Glutamatergic neuron (in vitro differentiated cells): Measurements from ENCODE around the gene HMX3. TPM values are rescaled to one million over a fixed set of nuclear protein-coding genes. Genes with fewer than 3 reads are reported as not detected.
A peak's percentile ranks its signal among the peaks of the same experiment; 100 is the strongest.

Source experiments
- DNase-seq: peaks from one replicate; pipeline ENCODE4 v3.0.0; 2022
- H3K27ac Mint-ChIP-seq: one replicate; pipeline ENCODE4 v1.8.0; 2020; ENCODE audit warnings: mild to moderate bottlenecking, mixed read lengths, inconsistent platforms; ENCODE audit not compliant: unreplicated experiment
- H3K27me3 Mint-ChIP-seq: one replicate; pipeline ENCODE4 v1.8.0; 2020; ENCODE audit warnings: mild to moderate bottlenecking, moderate library complexity, mixed read lengths, inconsistent platforms; ENCODE audit not compliant: unreplicated experiment
- H3K36me3 Mint-ChIP-seq: one replicate; pipeline ENCODE4 v1.8.0; 2020; ENCODE audit warnings: mild to moderate bottlenecking, mixed read lengths, inconsistent platforms; ENCODE audit not compliant: unreplicated experiment
- H3K4me1 Mint-ChIP-seq: one replicate; pipeline ENCODE4 v1.8.0; 2020; ENCODE audit warnings: mild to moderate bottlenecking, low read depth, mixed read lengths, inconsistent platforms; ENCODE audit not compliant: unreplicated experiment
- H3K4me3 Mint-ChIP-seq: one replicate; pipeline ENCODE4 v1.8.0; 2020; ENCODE audit warnings: mild to moderate bottlenecking, mixed read lengths, inconsistent platforms; ENCODE audit not compliant: unreplicated experiment
- H3K9me3 Mint-ChIP-seq: one replicate; pipeline ENCODE4 v1.8.0; 2020; ENCODE audit warnings: mild to moderate bottlenecking, moderate library complexity, mixed read lengths, inconsistent platforms; ENCODE audit not compliant: unreplicated experiment
- CTCF ChIP-seq: fragments of 200-600 bp; sonication (generic); IDR thresholded peaks from one replicate; pipeline ENCODE4 v1.5.0; 2021; ENCODE audit not compliant: partially characterized antibody, unreplicated experiment
- long read RNA-seq: library from polyadenylated mRNA; unstranded; transcript quantifications from one replicate; pipeline ENCODE4 v2.0.0, GENCODE V29; 2020; ENCODE audit not compliant: unreplicated experiment
- total RNA-seq: library from RNA; stranded (reverse); fragmentation: NEBNext Ultra II Directional; extraction: Animal tissue kit (Norgen Biotek cat#: 25700); gene quantifications from one replicate; pipeline ENCODE4 v1.2.1, GENCODE V29; 2021; ENCODE audit not compliant: unreplicated experiment

Gene HMX3
- total RNA-seq: not detected
- long read RNA-seq: 0 reads

GRCh38 chr10:123135415-123136141 lies at the start of gene HMX3:
HMX3 (plus strand) TSS chr10:123135970; CDS start chr10:123136051, 81 bp downstream.
- DNase-seq: peak; percentile 56
- Mint-ChIP-seq H3K4me3 (peak within 1 kb of the TSS; percentile 57), H3K9me3 (peaks cover 12% of the 10 kb centered on the region), H3K27me3 (peaks cover 38% of the 10 kb centered on the region), H3K36me3 (no peaks in the 10 kb centered on the region), H3K27ac (no peak within 1 kb of the TSS), H3K4me1 (peaks cover 6% of the 10 kb centered on the region)
- TF ChIP-seq CTCF: no peak

GRCh38 chr10:123086281-123086680 lies 49.5 kb upstream of the HMX3 start:
- H3K27ac Mint-ChIP-seq: no peak overlapping the region
- H3K4me3 Mint-ChIP-seq: no peak overlapping the region
- H3K27me3 Mint-ChIP-seq: peaks cover 2% of the 10 kb centered on the region
- peaks cover 6% of the 10 kb centered on the region for H3K36me3 Mint-ChIP-seq
- H3K4me1 Mint-ChIP-seq: no peaks in the 10 kb centered on the region
- no peak for TF ChIP-seq CTCF
- no peak for DNase-seq
- H3K9me3 Mint-ChIP-seq: peaks cover 2% of the 10 kb centered on the region

- Mint-ChIP-seq H3K4me3 (no peak overlapping the region), H3K4me1 (no peaks in the 10 kb centered on the region), H3K27me3 (peaks cover 2% of the 10 kb centered on the region), H3K9me3 (peaks cover 2% of the 10 kb centered on the region), H3K36me3 (peaks cover 6% of the 10 kb centered on the region), H3K27ac (no peak overlapping the region)
- no peak for DNase-seq
- no peak for TF ChIP-seq CTCF
These were observed 48.4 kb upstream of the HMX3 start for GRCh38 chr10:123087348-123087747.

- H3K27me3 Mint-ChIP-seq: peaks cover 2% of the 10 kb centered on the region
- peaks cover 2% of the 10 kb centered on the region for H3K9me3 Mint-ChIP-seq
- peaks cover 6% of the 10 kb centered on the region for H3K36me3 Mint-ChIP-seq
- H3K4me1 Mint-ChIP-seq: no peaks in the 10 kb centered on the region
- no peak for DNase-seq
- TF ChIP-seq CTCF: no peak
- no peak overlapping the region for H3K4me3 Mint-ChIP-seq
- no peak overlapping the region for H3K27ac Mint-ChIP-seq
These were observed 48.0 kb upstream of the HMX3 start for GRCh38 chr10:123087786-123088185.

- no peak overlapping the region for H3K4me3 Mint-ChIP-seq
- DNase-seq: no peak
- H3K27me3 Mint-ChIP-seq: peaks cover 5% of the 10 kb centered on the region
- no peaks in the 10 kb centered on the region for H3K4me1 Mint-ChIP-seq
- H3K36me3 Mint-ChIP-seq: peaks cover 4% of the 10 kb centered on the region
- TF ChIP-seq CTCF: no peak
- no peak overlapping the region for H3K27ac Mint-ChIP-seq
- H3K9me3 Mint-ChIP-seq: no peaks in the 10 kb centered on the region
These were observed 42.9 kb upstream of the HMX3 start for GRCh38 chr10:123092635-123093414.
